Karpas-422 (cell line): ENCODE measurements around the gene ADCK1. TPM values are rescaled to one million over a fixed set of nuclear protein-coding genes. Genes with fewer than 3 reads are reported as not detected.
"Not testable (repeated sequence)": the region's sequence is repeated elsewhere in the genome, so short reads cannot be mapped to it uniquely, and the experiment has no call there.

Source experiments
- DNase-seq: peaks from one replicate; pipeline ENCODE4 v3.0.0-alpha.2; 2015
- H2AFZ ChIP-seq: fragments of 200-600 bp; sonication (generic); 2 replicates; pipeline ENCODE4 v1.6.1; 2014; ENCODE audit warnings: antibody characterized with exemption, low read length, mixed read lengths
- H3K27ac ChIP-seq: fragments of 200-600 bp; sonication (generic); 2 replicates; pipeline ENCODE4 v1.5.1; 2014; ENCODE audit warnings: mild to moderate bottlenecking, low read length, moderate library complexity
- H3K27me3 ChIP-seq: fragments of 200-600 bp; sonication (generic); 2 replicates; pipeline ENCODE4 v1.6.1; 2014; ENCODE audit warnings: low read length, mixed read lengths
- H3K36me3 ChIP-seq: fragments of 200-600 bp; sonication (generic); 2 replicates; pipeline ENCODE4 v1.6.1; 2014; ENCODE audit warnings: low read length, mixed read lengths; ENCODE audit not compliant: insufficient read depth
- H3K4me1 ChIP-seq: fragments of 200-600 bp; sonication (generic); 2 replicates; pipeline ENCODE4 v1.6.1; 2014; ENCODE audit warnings: mild to moderate bottlenecking, low read length, mixed read lengths
- H3K4me2 ChIP-seq: fragments of 200-600 bp; sonication (generic); 2 replicates; pipeline ENCODE4 v1.6.1; 2014; ENCODE audit warnings: low read length, low read depth, mild to moderate bottlenecking; ENCODE audit not compliant: poor library complexity, severe bottlenecking
- H3K4me3 ChIP-seq: fragments of 200-600 bp; sonication (generic); 2 replicates; pipeline ENCODE4 v1.5.1; 2014; ENCODE audit warnings: mild to moderate bottlenecking, antibody characterized with exemption, low read length, mixed read lengths
- H3K79me2 ChIP-seq: fragments of 200-600 bp; sonication (generic); 2 replicates; pipeline ENCODE4 v1.6.1; 2014; ENCODE audit warnings: mild to moderate bottlenecking, low read length, mixed read lengths
- H3K9ac ChIP-seq: fragments of 200-600 bp; sonication (generic); 2 replicates; pipeline ENCODE4 v1.6.0; 2014; ENCODE audit warnings: low read length
- H3K9me2 ChIP-seq: fragments of 200-600 bp; sonication (generic), shearing (Covaris generic); replicated peaks from 2 replicates; pipeline ENCODE4 v1.6.0; 2014; ENCODE audit warnings: mild to moderate bottlenecking, low read length, moderate library complexity; ENCODE audit not compliant: insufficient read depth
- H3K9me3 ChIP-seq: fragments of 300-700, 200-600 bp; sonication (generic); 2 replicates; pipeline ENCODE4 v1.6.1; 2014; ENCODE audit warnings: low read length, mixed read lengths
- H4K20me1 ChIP-seq: fragments of 200-600 bp; sonication (generic); 2 replicates; pipeline ENCODE4 v1.6.1; 2014; ENCODE audit warnings: mild to moderate bottlenecking, antibody characterized with exemption, low read length, low read depth; ENCODE audit not compliant: insufficient read depth
- total RNA-seq: library from RNA; depleted of rRNA; stranded (reverse); fragments of >200 nt; shearing (Covaris generic); gene quantifications from 2 replicates; pipeline ENCODE4 v1.2.3, GENCODE V29; 2014; ENCODE audit warnings: low replicate concordance

The ADCK1 gene
- total RNA-seq, 1 experiment from 2014 or later = 9.7 TPM

DNA sequence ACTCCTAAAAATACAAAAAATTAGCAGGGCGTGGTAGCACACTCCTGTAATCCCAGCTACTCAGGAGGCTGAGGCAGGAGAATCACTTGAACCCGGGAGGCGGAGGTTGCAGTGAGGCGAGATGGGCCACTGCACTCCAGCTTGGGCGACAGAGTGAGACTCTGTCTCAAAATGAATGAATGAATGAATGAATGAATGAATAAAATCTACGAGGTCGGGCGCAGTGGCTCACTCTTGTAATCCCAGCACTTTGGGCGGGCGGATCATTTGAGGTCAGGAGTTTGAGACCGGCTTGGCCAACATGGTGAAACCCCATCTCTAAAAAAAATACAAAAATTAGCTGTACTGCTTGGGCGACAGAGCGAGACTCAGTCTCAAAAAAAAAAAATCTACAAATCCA lies 453 bp upstream of the ADCK1 start:
- H3K4me2 ChIP-seq = peak overlapping the region; percentile 78
- H3K4me3 ChIP-seq = peak overlapping the region; percentile 79
- H4K20me1 ChIP-seq, H3K27me3 ChIP-seq, H3K9me3 ChIP-seq, H3K27ac ChIP-seq, H3K36me3 ChIP-seq, H3K9me2 ChIP-seq, H3K79me2 ChIP-seq, DNase-seq: not testable (repeated sequence)
- peaks cover 20% of the 10 kb centered on the region for H3K4me1 ChIP-seq
- peak overlapping the region; percentile 74 for H3K9ac ChIP-seq
- H2AFZ ChIP-seq = peak overlapping the region; percentile 84

DNA sequence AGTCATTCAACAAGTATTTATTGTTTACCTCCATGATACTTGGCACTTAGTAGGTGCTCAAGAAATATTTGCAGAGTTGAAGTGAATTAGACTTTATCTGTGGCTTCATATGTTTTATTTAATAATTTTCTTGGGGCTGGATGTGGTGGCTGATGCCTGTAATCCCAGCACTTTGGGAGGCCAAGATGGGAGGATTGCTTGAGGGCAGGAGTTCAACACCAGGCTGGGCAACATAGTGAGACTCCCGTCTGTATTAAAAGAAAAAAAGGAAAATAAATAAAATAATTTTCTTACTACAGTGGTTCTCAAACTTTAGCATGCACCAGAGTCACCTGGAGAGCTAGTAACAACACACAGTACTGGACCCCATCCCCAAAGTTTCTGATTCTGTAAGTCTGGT lies 905 bp downstream of the ADCK1 start:
- H3K36me3 ChIP-seq = no peaks in the 10 kb centered on the region
- no peak for DNase-seq
- no peaks in the 10 kb centered on the region for H3K9me3 ChIP-seq
- H3K9ac ChIP-seq = peak overlapping the region; percentile 74
- no peak overlapping the region for H3K27ac ChIP-seq
- no peaks in the 10 kb centered on the region for H3K9me2 ChIP-seq
- H4K20me1 ChIP-seq = peaks cover 3% of the 10 kb centered on the region; the same call in 1 of the 2 replicates
- peak overlapping the region; percentile 79 for H3K4me3 ChIP-seq
- peaks cover 20% of the 10 kb centered on the region for H3K4me1 ChIP-seq
- H3K79me2 ChIP-seq = no peaks in the 10 kb centered on the region
- H3K4me2 ChIP-seq = peak overlapping the region; percentile 78
- peak overlapping the region; percentile 84; the same call in 1 of the 2 replicates for H2AFZ ChIP-seq
- H3K27me3 ChIP-seq = no peaks in the 10 kb centered on the region

DNA sequence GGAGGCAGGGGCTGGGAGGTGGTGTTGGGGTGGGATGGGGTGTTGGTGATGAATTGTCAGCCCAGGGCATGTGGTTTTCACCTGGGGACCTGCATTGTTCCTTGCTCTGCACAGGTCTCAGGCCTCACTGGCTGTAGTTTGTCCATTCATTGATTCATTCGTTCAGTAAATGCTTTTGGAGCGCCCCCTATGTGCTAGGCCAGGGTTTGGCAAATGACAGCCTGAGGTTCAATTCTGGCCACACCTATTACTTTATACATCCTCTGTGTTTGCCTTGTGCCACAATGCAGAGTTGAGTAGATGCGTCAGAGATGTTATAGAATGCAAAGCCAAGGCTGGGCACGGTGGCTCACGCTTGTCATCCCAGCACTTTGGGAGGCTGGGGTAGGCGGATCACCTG lies 4.7 kb downstream of the ADCK1 start:
- no peak overlapping the region for H3K9ac ChIP-seq
- H3K27ac ChIP-seq = no peak overlapping the region
- H3K36me3 ChIP-seq = no peaks in the 10 kb centered on the region
- H4K20me1 ChIP-seq = peaks cover 7% of the 10 kb centered on the region
- H3K4me2 ChIP-seq = no peak overlapping the region
- H2AFZ ChIP-seq = no peak overlapping the region
- H3K4me3 ChIP-seq = no peak overlapping the region
- H3K9me2 ChIP-seq = no peaks in the 10 kb centered on the region
- DNase-seq = peak; percentile 86
- H3K4me1 ChIP-seq = peaks cover 15% of the 10 kb centered on the region
- no peaks in the 10 kb centered on the region for H3K79me2 ChIP-seq
- no peaks in the 10 kb centered on the region for H3K9me3 ChIP-seq
- no peaks in the 10 kb centered on the region for H3K27me3 ChIP-seq

DNA sequence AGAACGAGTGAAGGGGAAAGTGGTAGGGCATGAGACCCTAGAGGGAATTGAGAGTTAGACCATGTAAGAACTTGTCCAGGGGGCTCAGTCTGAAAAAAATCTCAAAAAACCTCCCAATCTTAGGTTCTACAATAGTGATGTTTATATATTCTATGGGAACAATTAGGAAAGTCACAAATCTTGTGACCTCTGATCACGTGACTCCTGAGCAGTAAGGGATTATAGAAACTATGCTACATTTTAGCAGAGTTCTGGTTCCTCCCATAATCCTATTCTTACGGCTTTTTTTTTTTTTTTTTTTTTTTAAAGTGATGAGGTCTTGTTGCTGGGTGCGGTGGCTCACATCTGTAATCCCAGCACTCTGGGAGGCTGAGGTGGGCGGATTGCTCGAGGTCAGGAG lies 5.8 kb downstream of the ADCK1 start:
- Histone ChIP-seq H3K4me1 (peaks cover 10% of the 10 kb centered on the region), H3K4me3 (no peak overlapping the region), H4K20me1 (peaks cover 8% of the 10 kb centered on the region), H2AFZ (no peak overlapping the region), H3K79me2 (no peaks in the 10 kb centered on the region), H3K27me3 (no peaks in the 10 kb centered on the region), H3K27ac (no peak overlapping the region), H3K9me3 (no peaks in the 10 kb centered on the region), H3K4me2 (no peak overlapping the region), H3K36me3 (no peaks in the 10 kb centered on the region), H3K9me2 (no peaks in the 10 kb centered on the region), H3K9ac (no peak overlapping the region)
- no peak for DNase-seq

DNA sequence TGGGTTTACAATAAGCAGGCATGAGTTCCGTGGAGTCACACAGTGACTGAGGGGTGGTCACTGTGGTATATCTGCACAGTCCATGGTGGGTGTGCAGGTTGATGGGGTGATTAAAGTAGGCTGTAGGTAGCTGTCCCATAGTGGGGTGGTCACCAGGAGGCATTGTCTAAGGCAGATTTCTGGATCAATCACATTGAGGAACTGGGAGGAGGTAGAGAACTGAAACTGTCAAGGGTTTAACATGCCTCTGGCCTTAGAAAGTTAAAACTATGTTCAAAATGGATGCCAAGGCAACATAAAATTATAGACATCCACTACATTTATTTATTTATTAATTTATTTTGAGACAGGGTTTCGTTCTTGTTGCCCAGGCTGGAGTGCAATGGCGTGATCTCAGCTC lies 8.3 kb downstream of the ADCK1 start:
- H3K27me3 ChIP-seq = no peaks in the 10 kb centered on the region
- no peak overlapping the region for H3K9ac ChIP-seq
- H3K36me3 ChIP-seq = no peaks in the 10 kb centered on the region
- DNase-seq = no peak
- no peak overlapping the region for H3K4me3 ChIP-seq
- H2AFZ ChIP-seq = no peak overlapping the region
- peaks cover 10% of the 10 kb centered on the region for H4K20me1 ChIP-seq
- no peaks in the 10 kb centered on the region for H3K9me3 ChIP-seq
- no peaks in the 10 kb centered on the region for H3K79me2 ChIP-seq
- no peaks in the 10 kb centered on the region for H3K9me2 ChIP-seq
- H3K4me1 ChIP-seq = peaks cover 4% of the 10 kb centered on the region; the same call in 1 of the 2 replicates
- no peak overlapping the region for H3K27ac ChIP-seq
- H3K4me2 ChIP-seq = no peak overlapping the region

DNA sequence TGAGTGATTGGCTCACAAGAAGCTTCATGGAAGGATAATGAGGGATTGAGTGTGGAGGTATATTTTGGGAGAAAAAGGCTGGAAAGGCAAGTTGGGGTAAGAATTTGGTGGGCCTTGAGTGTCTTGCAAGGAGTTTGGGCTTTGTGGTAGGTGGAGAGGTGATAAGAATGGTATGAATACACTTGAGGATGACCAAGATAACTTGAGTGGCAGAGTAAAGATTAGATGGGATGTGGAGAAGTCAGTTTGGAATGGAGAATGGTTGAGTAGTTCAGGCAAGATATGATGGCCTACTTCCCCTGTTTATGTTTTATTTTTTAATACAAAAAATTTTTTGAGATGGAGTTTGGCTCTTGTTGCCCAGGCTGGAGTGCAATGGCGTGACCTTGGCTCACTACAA lies 9.1 kb downstream of the ADCK1 start:
- no peaks in the 10 kb centered on the region for H3K27me3 ChIP-seq
- no peak overlapping the region for H2AFZ ChIP-seq
- peaks cover 10% of the 10 kb centered on the region for H4K20me1 ChIP-seq
- H3K36me3 ChIP-seq = no peaks in the 10 kb centered on the region
- no peaks in the 10 kb centered on the region for H3K9me3 ChIP-seq
- no peak overlapping the region for H3K27ac ChIP-seq
- H3K4me3 ChIP-seq = no peak overlapping the region
- H3K4me1 ChIP-seq = peaks cover 4% of the 10 kb centered on the region; the same call in 1 of the 2 replicates
- H3K79me2 ChIP-seq = no peaks in the 10 kb centered on the region
- no peak overlapping the region for H3K9ac ChIP-seq
- DNase-seq = no peak
- H3K9me2 ChIP-seq = no peaks in the 10 kb centered on the region
- no peak overlapping the region for H3K4me2 ChIP-seq

DNA sequence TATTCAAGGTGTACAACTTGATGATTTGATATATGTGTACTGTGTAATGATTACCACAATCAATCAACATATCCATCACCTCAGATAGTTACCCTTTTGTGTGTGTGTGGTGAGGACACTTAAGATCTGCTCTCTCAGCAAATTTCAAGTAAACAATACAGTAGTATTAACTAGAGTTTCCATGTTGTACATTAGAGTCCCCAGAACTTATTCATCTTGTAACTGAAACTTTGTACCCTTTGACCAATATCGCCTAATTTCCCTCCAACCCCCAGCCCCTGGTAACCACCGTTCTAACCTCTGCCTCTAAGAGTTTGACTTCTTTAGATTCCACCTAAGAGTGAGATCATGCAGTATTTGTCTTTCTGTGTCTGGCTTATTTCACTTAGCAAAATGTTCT lies 12.1 kb downstream of the ADCK1 start:
- H3K79me2 ChIP-seq = no peaks in the 10 kb centered on the region

DNA sequence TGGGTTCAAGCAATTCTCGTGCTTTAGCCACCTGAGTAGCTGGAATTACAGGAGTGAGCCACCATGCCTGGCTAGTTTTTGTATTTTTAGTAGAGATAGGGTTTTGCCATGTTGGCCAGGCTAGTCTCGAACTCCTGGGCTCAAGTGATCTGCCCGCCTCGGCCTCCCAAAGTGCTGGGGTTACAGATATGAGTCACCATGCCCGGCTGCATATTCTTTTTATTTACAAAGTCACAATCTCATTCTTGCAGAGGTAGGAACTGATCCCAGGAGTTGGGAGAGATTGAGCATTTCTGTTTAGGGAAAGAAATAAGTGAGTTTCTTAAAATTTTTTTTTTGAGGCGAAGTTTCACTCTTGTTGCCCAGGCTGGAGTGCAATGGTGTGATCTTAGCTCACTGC lies 12.8 kb downstream of the ADCK1 start:
- H3K27me3 ChIP-seq, H3K27ac ChIP-seq, H4K20me1 ChIP-seq, H3K4me3 ChIP-seq, H3K4me1 ChIP-seq, H3K36me3 ChIP-seq, DNase-seq, H3K9ac ChIP-seq, H3K9me3 ChIP-seq, H3K79me2 ChIP-seq, H3K9me2 ChIP-seq, H3K4me2 ChIP-seq, H2AFZ ChIP-seq: not testable (repeated sequence)

More for the DNA sequence above, 12.1 kb downstream of the ADCK1 start:
- Histone ChIP-seq H3K4me1 (no peaks in the 10 kb centered on the region), H3K36me3 (no peaks in the 10 kb centered on the region), H3K4me2 (no peak overlapping the region), H3K9ac (no peak overlapping the region), H3K9me2 (no peaks in the 10 kb centered on the region), H3K27me3 (no peaks in the 10 kb centered on the region), H4K20me1 (peaks cover 7% of the 10 kb centered on the region; the same call in 1 of the 2 replicates), H3K4me3 (no peak overlapping the region), H3K9me3 (no peaks in the 10 kb centered on the region), H3K27ac (no peak overlapping the region), H2AFZ (no peak overlapping the region)
- no peak for DNase-seq

DNA sequence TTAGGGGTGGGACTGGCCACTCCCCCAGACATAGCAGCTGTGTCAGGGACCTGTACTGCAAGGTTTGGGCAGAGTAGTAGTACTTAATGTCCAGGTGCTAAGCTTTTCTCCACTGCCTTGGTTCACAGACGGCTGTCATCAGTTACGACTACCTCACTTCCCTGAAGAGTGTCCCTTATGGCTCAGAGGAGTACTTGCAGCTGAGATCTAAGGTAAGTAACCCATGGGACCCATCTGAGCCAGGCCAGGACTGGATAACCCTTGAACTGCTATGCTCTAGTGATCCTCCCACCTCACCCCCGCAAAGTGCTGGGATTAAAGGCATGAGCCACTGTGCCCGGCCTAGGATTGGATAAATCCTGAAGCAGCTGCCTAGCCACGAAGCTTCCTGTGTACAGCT lies 22.4 kb downstream of the ADCK1 start:
- no peaks in the 10 kb centered on the region for H3K79me2 ChIP-seq
- H3K27me3 ChIP-seq = no peaks in the 10 kb centered on the region
- no peak overlapping the region for H3K27ac ChIP-seq
- no peaks in the 10 kb centered on the region for H3K9me3 ChIP-seq
- no peak overlapping the region for H3K4me3 ChIP-seq
- no peak overlapping the region for H3K4me2 ChIP-seq
- no peaks in the 10 kb centered on the region for H3K9me2 ChIP-seq
- H3K4me1 ChIP-seq = no peaks in the 10 kb centered on the region
- no peak for DNase-seq
- H4K20me1 ChIP-seq = no peaks in the 10 kb centered on the region
- no peaks in the 10 kb centered on the region for H3K36me3 ChIP-seq
- H2AFZ ChIP-seq = no peak overlapping the region
- H3K9ac ChIP-seq = no peak overlapping the region
